AG04449 (cell line): ENCODE measurements around the gene SHOC2.
"Not testable (repeated sequence)": the region's sequence is repeated elsewhere in the genome, so short reads cannot be mapped to it uniquely, and the experiment has no call there.

Experiments used
- CTCF ChIA-PET: fragments of 350-600 bp; formaldehyde crosslinking; extraction: SDS; loops from one replicate; lab custom pipeline; 2021; ENCODE audit warnings: antibody characterized with exemption; lab: Yijun Ruan, JAX
- POLR2A ChIA-PET: fragments of 400-600, 350-600 bp; formaldehyde crosslinking; extraction: SDS; loops from one replicate; lab custom pipeline; 2020; ENCODE audit warnings: antibody characterized with exemption, inconsistent platforms; lab: Yijun Ruan, JAX
- DNase-seq: peaks from one replicate; pipeline ENCODE4 v3.0.0-alpha.2; 2010; ENCODE audit warnings: low read depth, low spot score
- H3K4me3 ChIP-seq: 2 replicates; pipeline ENCODE4 v1.5.1; 2011; ENCODE audit warnings: low read depth, mild to moderate bottlenecking, control low read depth, low read length
- TF ChIP-seq, protein P1 (sequence below): IDR thresholded peaks from one replicate; pipeline ENCODE4 v1.5.1; 2011; ENCODE audit warnings: mild to moderate bottlenecking, moderate library complexity, low read length, control low read depth, inconsistent platforms; ENCODE audit not compliant: insufficient read depth; ENCODE audit errors: missing control alignments

The SHOC2 gene

GRCh38 chr10:110903280-110904278 lies 15.8 kb upstream of the SHOC2 start:
- CTCF ChIA-PET = interaction anchor here (1.0 to 3.2 kb wide), 4 partner anchors 8 to 14 kb away, joined by 3 to 18 read pairs (median 3); no protein-coding TSS in a partner anchor

DNA sequence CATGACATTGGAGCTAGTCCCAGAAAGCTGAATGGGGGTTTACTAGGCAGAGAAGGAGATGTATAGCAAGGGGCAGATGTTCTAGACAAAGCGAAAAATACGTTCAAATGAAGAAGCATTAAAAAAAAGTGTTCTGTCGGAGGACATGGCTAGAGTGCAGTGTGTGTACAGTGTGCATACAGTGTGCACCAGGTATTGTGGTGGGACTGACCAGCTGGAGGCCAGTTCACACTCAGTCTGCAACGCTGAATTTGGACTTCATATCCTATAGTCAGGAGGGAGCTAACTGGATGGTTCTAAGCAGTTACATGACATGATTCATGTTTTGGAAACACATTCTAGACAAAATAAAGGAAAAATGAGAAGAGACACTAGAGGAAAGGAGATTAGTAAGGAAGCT lies 9.3 kb upstream of the SHOC2 start:
- no peak for DNase-seq
- no peak overlapping the region for H3K4me3 ChIP-seq
- CTCF ChIA-PET = interaction anchor here (1.8 to 5.0 kb wide), 2 partner anchors 16 to 164 kb away, joined by 11 to 26 read pairs; no protein-coding TSS in a partner anchor
- TF ChIP-seq, protein P1, sequence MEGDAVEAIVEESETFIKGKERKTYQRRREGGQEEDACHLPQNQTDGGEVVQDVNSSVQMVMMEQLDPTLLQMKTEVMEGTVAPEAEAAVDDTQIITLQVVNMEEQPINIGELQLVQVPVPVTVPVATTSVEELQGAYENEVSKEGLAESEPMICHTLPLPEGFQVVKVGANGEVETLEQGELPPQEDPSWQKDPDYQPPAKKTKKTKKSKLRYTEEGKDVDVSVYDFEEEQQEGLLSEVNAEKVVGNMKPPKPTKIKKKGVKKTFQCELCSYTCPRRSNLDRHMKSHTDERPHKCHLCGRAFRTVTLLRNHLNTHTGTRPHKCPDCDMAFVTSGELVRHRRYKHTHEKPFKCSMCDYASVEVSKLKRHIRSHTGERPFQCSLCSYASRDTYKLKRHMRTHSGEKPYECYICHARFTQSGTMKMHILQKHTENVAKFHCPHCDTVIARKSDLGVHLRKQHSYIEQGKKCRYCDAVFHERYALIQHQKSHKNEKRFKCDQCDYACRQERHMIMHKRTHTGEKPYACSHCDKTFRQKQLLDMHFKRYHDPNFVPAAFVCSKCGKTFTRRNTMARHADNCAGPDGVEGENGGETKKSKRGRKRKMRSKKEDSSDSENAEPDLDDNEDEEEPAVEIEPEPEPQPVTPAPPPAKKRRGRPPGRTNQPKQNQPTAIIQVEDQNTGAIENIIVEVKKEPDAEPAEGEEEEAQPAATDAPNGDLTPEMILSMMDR = no peak
- POLR2A ChIA-PET = interaction anchor here (1.2 kb wide), 1 partner anchor 162 kb away, joined by 3 read pairs; no protein-coding TSS in a partner anchor

More at GRCh38 chr10:110903280-110904278, 15.8 kb upstream of the SHOC2 start:
- TF ChIP-seq, protein P1 = no peak
- POLR2A ChIA-PET = interaction anchor here (0.9 to 1.8 kb wide), 2 partner anchors 9 to 14 kb away, joined by 3 to 6 read pairs; no protein-coding TSS in a partner anchor
- no peak for DNase-seq
- H3K4me3 ChIP-seq = no peak overlapping the region

GRCh38 chr10:110912374-110912773 lies 7.0 kb upstream of the SHOC2 start:
- no peak overlapping the region for H3K4me3 ChIP-seq
- TF ChIP-seq, protein P1 = no peak
- CTCF ChIA-PET = interaction anchor here (0.7 to 5.0 kb wide), 3 partner anchors 18 to 302 kb away, joined by 3 to 26 read pairs (median 4); no protein-coding TSS in a partner anchor
- DNase-seq = peak; percentile 70
- POLR2A ChIA-PET = interaction anchor here (0.6 to 1.5 kb wide), 3 partner anchors 10 to 609 kb away, joined by 3 to 6 read pairs (median 4); partner anchors contain the start of gene PDCD4

DNA sequence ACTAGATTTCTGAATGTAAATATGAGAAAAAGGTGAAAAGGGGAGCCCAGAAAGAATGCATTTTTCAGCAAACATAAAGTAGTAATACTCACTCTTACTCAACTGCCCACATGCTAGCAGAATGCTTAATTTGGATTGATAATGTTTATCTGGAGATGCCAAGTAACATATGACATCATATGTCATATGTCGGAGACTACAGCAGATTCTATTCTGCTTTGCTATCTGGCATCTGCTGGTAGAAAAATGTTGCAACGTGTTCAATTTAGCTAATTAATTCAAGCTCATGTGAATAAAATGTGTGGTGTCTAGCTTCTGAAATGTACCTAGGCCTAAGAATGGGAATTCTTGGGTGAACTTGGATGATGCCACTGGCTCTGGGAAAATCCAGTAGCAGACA lies 5.0 kb upstream of the SHOC2 start:
- TF ChIP-seq, protein P1 = no peak
- no peak overlapping the region for H3K4me3 ChIP-seq
- CTCF ChIA-PET = interaction anchor here (0.8 to 5.0 kb wide), 2 partner anchors 20 to 304 kb away, joined by 3 to 26 read pairs; no protein-coding TSS in a partner anchor
- POLR2A ChIA-PET = no interaction called here
- no peak for DNase-seq

GRCh38 chr10:110915035-110915434 lies 4.4 kb upstream of the SHOC2 start:
- no peak for DNase-seq
- ChIA-PET CTCF (interaction anchor here (0.7 kb wide), 1 partner anchor 169 kb away, joined by 4 read pairs; no protein-coding TSS in a partner anchor), POLR2A (no interaction called here)
- TF ChIP-seq, protein P1 = no peak
- H3K4me3 ChIP-seq = no peak overlapping the region

DNA sequence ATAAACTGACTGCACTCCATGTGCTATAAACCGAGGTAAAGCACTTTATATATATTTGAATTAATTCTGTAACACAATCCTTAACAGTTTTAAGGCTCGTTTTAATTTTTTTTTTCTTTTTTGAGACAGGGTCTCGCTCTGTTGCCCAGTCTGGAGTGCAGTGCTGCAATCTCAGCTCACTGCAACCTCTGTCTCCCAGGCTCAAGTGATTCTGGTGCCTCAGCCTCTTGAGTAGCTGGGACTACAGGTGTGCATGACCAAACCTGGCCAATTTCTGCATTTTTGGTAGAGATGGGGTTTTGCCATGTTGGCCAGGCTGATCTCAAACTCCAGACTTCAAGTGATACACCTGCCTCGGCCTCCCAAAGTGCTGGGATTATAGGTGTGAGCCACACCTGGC lies 3.8 kb upstream of the SHOC2 start:
- CTCF ChIA-PET, H3K4me3 ChIP-seq, DNase-seq, POLR2A ChIA-PET: not testable (repeated sequence)
